CMK (cell line): ENCODE results near the gene BBS9.

ENCODE experiments used
- DNase-seq: peaks from one replicate; pipeline ENCODE4 v3.0.0-alpha.2; 2010; ENCODE audit warnings: low read depth

Gene BBS9

GRCh38 chr7:33357846-33358245, 228.5 kb downstream of the BBS9 start:
- no peak for DNase-seq

- no peak for DNase-seq
These were observed 240.5 kb downstream of the BBS9 start for GRCh38 chr7:33369888-33370287.

GRCh38 chr7:33373195-33373594, 243.8 kb downstream of the BBS9 start:
- DNase-seq: no peak

GRCh38 chr7:33379891-33380525, 250.6 kb downstream of the BBS9 start:
- no peak for DNase-seq

- DNase-seq: no peak
These were observed 259.0 kb downstream of the BBS9 start for GRCh38 chr7:33388332-33388731.

GRCh38 chr7:33392148-33392547, 262.8 kb downstream of the BBS9 start:
- no peak for DNase-seq

- no peak for DNase-seq
These were observed 264.4 kb downstream of the BBS9 start for GRCh38 chr7:33393770-33394169.

GRCh38 chr7:33395340-33395739, 266.0 kb downstream of the BBS9 start:
- DNase-seq: no peak

- DNase-seq: no peak
These were observed 270.3 kb downstream of the BBS9 start for GRCh38 chr7:33399528-33400213.

GRCh38 chr7:33400214-33400538, 270.8 kb downstream of the BBS9 start:
- no peak for DNase-seq

GRCh38 chr7:33410266-33410665, 280.9 kb downstream of the BBS9 start:
- DNase-seq: no peak

- no peak for DNase-seq
These were observed 281.7 kb downstream of the BBS9 start for GRCh38 chr7:33411020-33411419.

GRCh38 chr7:33412331-33412730, 283.0 kb downstream of the BBS9 start:
- DNase-seq: no peak

- DNase-seq: no peak
These were observed 288.9 kb downstream of the BBS9 start for GRCh38 chr7:33418251-33418701.

GRCh38 chr7:33420311-33420940, 291.1 kb downstream of the BBS9 start:
- DNase-seq: no peak

GRCh38 chr7:33421429-33421828, 292.1 kb downstream of the BBS9 start:
- DNase-seq: no peak

GRCh38 chr7:33422141-33422540, 292.8 kb downstream of the BBS9 start:
- DNase-seq: no peak

GRCh38 chr7:33422825-33423645, 293.7 kb downstream of the BBS9 start:
- no peak for DNase-seq

- no peak for DNase-seq
These were observed 294.3 kb downstream of the BBS9 start for GRCh38 chr7:33423646-33424020.

GRCh38 chr7:33425395-33425794, 296.0 kb downstream of the BBS9 start:
- DNase-seq: no peak

GRCh38 chr7:33425929-33426678, 296.7 kb downstream of the BBS9 start:
- DNase-seq: no peak

GRCh38 chr7:33428415-33428814, 299.1 kb downstream of the BBS9 start:
- DNase-seq: no peak
